GM19467 (cell line): ENCODE measurements around the gene KCNQ1.

Experiments used
- ATAC-seq: cut with Tn5 transposase; IDR thresholded peaks from one replicate; pipeline ENCODE4 v1.9.1; 2021; ENCODE audit warnings: mild to moderate bottlenecking, moderate library complexity; ENCODE audit not compliant: unreplicated experiment

Gene KCNQ1

DNA sequence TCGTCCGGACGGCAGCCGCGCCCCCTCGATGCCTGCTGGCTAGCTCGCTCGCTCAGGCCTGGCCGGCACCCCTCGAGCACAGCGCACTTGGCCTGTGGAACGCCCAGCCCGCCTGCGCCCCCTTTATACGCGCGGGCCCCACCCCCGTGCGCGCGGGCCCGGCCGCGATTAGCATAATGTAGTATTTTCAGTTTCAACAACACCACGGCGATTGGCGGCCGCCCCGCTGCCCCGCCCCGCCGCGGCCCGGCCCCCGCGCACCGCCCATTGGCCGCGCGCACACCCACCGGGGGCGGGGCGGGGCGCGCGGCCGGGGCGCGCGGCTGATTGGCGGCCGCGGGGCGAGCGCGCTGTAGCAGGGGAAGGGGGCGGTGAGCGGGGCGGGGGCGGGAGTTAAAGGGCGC lies 440.9 kb downstream of the KCNQ1 start, which contains the start of gene CDKN1C:
TSS of gene CDKN1C (minus strand) at position 98 of the 404 bp plus-strand sequence. CDS start 319 bp downstream, outside the sequence.
- ATAC-seq, result peak; percentile 68

DNA sequence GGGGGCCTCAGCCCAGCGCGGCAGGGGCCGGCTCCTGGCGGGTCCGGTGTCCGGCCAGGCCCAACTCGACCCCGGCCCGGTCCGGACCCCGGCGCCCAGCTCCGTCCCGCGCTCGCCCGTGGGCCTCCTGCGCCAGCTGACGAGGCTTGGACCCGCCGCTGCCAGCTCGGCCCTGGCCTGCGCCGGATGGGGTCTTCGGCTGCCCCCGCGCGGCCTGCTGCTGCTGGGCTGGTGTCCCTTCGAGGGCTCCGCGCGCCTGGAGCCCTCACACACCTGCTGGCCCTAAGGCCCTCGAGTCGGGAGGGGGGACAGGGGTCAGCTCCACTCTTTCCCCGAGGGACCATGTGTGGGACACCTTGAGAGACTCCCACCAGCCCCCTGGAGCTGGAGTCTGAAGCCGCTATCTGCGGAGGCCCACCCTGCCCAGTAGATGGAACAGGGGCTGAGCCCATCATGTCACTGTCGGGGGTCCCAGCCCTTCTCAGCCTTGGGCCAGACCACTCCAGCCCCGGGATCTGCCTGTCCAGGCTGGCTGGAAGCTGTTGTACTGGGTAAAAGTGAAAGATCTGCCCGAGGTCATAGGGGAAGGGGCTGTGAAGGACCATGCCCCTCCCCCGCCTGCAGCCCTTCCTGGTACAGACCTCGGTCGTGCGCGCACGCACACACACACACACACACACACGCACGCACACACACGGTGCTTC lies 441.5 kb downstream of the KCNQ1 start:
- ATAC-seq, result no peak

DNA sequence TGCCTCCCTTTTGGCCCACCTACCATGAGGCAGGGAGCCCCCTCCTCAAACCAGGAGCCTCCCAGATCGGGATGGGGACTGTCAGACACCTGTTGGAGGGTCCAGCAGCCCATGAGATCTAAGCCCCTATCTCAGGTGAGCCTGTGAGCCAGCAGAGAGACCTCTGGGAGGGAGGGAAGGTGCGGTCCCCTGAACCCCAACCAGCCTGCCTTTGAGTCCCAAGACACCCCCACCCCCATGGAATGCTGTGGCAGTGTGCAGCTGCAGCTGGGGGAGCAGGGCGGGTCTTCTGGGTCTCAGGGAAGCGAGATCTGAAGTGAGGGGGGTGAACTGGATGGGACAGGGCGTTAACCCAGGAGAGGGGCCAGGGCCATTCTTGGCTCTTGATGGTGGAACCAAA lies 442.1 kb downstream of the KCNQ1 start:
- ATAC-seq, result no peak

DNA sequence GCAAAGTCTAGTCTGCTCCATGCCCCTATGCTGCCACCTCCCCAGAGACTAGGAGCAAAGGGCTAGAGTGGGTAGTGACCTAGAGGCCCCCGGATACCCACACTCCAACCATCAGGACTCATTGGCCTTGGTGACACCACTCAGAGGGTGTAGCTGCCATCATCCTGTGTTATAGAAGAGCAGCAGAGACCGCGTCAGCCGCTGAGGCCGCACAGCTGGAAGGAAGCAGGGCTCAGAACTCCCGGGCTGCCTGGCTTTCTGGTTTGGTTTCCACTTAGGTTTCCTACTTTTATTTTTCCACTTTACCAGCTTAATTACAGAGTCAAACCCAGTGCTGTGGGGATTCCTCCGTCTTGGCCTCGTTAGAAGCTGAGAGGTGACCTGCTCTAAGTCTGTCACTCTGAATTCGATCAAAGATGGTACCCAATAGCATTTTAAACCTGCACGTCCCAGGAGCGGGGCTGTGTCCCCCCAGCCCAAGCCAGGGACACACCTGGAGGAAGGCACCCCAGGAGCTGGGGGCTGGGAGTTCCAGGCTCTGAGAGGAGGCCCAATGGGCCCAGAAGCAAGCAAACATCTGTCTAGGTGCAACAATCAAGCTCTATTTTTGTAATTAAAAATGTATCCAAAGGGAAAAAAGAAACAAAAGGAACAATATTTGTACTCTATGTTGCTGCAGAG lies 442.8 kb downstream of the KCNQ1 start:
- ATAC-seq, result no peak

DNA sequence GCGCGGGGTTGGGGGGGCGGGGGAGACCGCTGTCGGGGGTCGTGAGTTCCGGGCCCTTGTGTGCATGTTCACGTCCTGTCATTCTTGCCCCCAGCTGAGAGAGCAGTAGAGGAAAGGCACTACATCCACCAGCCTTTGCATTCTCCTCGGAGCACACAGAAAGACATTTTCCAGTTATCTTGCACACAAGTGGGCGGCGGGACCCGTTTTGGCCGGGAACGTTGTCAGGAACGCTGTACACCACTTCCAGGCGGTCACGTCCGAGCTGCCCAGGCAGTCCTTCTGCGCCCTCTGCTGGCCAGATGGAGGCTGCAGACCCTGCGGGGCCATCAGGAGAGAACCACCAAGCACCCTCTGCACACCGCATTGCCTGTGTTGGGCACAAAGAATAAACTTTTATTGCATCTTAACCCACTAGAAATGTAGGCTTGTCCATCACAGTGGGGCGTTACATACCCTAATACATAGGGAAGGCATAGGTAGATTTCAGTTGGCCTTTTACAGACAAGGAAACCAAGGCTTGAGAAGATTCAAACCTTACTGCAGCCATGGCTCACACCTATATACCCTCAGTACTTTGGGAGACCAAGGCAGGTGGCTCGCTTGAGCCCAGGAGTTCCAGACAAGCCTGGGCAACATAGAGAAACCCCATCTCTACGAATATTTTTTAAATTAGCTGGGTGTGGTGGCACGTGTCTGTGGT lies 443.6 kb downstream of the KCNQ1 start:
- no peak for ATAC-seq

DNA sequence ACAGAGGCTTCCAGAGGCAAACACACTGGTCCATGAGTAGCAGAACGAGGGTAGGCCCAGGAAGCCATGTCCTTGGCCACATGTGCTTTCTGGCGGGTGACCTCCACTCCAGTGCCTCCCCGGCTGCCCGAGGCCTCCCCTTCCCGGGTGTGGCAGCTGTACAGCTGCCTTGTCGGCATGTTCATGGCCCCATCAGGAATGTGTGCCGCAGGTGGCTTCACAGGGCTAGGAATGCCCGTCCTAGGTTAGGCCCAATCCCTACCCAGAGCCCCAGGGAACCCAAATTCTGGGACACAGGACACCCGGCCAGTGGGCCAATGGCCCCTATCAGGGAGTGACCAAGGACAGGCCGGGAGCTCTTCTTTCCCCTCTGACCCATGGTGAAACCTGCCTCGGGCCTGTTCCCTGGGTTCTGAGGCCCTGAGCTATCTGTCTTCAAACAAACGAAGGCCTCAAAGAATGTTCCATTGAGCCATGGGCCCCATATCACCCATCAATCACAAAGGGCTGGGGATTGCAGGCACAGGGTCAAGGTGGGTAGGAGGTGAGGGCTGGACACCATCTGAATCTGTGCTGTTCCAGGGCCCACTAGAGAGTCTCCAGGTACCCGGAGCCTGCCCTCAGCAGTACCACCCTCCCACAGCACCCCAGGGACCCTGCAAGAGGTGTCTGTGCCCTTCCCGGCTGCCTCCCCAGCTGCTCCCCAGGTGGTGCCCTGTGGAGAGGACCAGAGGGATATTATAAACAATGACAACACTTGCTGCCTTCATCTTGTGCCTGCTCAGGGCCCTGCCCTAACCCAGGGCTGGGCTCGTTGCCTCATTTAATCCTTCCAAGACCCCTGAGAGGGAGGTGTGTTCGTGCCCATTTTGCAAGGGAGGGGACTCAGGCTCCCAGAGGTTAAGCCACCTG lies 444.8 kb downstream of the KCNQ1 start:
- ATAC-seq, result no peak

DNA sequence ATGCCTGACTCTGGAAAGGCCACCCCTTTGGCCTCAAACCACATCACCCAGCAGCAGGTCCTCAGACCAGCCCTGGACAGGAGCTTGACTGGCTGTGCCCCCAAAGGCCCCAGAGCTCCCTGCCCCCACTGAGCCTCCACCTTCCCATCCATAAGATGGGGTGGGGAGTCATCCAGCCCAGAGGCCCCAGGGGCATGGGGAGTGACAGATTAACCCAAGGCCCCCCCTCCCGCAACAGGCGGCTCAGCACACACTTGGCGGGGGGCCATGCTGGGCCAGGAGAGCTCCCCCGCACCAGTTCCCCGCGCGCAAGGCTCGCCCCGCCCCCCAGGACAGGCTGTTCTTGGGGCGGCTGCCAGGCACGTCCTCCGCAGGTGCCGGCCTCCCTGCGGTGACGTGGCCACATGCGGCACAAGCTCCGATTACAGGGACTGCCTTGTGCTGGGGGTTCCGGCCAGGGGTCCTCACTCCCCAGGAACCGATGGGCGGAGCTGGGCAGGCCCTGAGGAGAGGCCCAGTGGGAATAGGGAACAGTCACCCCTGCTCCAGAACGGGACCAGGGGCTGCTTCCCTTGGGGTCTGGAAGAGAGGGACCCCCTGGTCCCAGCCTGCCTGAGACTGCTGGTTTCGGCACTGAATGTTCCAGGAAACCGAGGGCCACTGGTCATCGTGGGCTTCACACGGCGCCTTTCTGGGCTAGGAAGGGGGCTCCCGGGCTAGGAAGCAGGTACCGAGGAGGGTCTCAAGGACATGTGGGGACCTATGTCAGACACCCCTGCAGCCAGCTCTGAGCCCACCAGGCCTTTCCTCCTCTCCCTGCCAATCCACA lies 445.9 kb downstream of the KCNQ1 start:
- no peak for ATAC-seq

DNA sequence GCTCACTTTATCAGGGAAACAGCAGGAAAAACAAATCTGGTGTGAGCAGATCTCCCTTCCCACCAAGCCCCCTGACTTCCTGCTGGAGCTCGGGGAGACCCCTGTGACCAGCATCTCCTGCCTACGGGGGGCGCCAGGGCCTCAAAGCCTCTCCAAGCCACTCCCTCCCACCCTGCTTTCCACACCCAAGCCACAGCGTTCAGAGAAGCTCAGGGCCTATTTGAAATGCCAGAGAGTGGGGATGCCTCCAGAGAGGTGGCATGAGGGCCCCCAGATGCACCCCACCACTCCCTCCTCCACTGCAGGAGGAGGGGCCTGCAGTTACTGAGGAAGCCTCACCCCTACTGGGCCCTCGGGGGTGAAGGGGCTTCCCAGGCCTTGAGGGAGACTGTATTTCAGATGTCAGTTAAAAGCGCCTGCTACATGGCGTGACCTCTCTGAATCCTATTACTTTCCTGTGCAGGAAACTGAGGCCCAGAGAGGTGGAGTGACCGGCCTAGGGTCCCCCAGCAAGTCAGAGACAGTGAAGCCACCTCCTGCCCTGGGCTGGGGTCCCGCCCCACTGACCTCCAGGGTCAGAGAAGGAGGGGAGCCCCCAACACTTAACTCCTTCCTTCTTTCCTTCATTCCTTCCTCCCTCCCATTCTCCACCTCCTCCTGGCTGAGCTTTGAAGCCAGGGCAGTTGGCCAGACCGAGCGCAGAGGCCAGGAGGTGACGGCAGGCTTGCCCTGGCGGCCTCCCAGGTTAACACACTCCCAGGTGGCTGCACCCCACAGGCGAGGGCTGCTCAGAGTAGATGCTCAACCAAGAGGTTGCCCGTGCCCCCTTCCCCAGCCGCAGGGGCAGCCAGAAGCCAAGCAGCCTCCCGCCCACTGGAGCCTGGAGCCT lies 446.8 kb downstream of the KCNQ1 start:
- ATAC-seq, result no peak

DNA sequence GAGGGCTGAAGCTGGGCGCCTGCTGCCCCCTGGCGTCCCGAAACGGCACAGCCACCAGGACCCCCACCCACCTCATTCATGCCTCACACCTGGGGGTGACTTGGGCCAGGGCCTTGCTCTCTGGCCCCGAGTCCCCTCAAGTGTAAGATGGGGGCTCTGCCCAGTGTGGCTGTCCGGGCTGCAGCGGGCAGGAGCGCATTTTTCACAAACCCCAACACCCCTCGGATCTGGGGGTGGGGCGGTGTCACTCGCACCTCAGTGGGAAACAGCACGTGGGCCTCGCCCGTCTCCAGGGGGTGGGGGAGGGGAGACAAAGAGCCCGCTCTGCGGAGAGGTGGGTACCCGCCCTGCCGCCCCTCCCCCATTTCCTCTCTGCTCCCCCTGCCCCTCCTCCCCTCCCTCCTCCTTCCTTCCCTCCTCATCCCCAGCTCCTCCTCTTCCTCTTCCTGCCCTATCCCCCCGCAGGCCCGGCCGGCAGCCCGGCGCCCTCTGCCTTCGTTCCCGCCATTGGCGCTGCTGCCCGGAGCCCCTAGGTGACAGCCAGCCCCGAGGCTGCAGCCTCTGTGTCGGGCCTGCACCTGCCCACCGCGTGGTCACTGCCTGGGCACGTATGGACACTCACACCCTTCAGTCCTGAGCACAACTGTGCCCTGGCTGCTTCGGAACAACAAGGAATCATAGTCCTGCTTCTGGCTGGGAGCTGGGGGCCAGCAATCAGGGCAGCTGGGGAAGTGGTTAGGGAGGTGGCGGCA lies 447.6 kb downstream of the KCNQ1 start:
- no peak for ATAC-seq

DNA sequence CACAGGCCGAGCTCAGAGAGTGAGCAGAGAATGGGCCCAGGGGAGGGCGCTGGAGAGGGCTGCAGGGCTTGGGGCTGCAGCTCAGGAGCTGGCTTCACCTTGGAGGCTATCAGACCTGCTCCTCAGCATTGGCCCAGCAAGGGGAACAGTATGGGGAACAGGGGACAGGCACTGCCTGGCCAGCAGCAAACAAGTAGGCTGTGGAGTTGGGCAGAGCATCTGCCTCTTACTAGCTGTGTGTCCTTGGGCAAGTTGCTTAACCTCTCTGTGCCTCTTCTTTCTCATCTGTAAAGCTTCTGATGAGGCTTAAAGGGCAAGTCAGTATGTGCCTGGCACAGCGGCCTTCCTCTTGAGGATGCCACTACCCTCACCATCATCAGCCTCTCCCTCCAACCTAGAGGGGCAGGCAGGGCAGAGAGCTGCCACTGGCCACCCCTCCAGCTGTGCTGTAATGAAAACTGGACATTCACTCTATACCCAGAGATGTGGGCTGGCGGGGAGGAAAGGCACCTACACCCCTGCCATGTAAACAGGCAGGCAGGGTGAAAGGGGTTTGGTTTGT lies 448.2 kb downstream of the KCNQ1 start:
- ATAC-seq, result no peak

DNA sequence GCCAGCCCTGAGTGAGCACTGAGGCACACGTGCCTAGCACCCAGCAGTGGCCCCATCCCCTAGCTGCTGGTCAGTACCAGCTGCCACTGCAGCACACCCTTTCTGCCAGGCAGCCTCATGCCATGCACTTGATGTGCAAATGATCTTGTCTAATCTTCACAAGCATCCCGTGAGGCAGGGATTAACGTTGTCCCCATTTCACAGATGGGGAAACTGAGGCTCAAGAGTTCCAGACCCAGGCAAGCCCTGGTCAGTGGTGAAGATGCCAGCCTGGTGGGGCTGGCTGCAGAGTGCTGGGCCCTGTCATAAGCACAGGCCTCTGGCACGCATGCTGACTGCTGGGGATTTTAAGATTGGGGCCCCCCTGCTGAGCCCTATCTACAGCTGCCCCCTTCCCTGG lies 449.1 kb downstream of the KCNQ1 start:
- ATAC-seq, result no peak

DNA sequence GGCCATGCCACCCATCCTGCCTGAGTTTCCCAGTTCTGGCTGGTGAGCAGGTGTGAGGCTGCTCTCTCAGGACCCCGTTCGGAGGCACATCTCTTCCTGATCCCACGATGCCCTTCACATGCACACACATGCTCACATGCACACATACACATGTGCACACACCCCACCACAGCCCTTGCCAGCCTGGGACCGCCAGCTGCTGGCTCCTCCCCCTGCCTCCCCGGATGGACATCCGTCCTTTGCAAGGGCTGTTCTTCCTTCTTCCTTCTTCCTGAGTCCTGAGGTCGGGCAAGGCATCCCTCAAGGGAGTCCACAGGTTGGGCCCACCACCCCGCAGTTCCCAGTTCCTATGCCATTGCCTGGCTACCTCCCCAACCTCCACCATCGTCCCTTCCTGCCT lies 451.2 kb downstream of the KCNQ1 start:
- ATAC-seq, result no peak

DNA sequence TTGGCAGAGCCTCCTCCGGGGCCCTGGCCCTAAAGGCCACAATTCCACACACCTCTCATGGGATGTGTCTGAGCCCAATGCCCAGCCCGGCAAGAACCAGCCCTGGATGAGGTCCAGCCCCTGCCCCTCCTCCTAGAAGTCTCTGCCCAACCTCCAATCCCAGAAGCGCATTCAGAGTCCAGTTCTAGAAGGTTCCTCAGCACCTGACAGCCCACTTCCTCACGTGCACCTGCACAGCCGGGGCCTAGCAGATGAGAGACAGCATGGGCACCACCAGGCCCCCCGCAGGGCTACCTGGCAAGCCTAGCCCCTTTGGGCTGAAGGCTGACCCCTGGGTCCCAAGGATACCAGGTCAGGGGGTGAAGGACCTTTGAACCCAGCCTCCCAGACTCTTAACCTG lies 452.2 kb downstream of the KCNQ1 start:
- ATAC-seq, result no peak

DNA sequence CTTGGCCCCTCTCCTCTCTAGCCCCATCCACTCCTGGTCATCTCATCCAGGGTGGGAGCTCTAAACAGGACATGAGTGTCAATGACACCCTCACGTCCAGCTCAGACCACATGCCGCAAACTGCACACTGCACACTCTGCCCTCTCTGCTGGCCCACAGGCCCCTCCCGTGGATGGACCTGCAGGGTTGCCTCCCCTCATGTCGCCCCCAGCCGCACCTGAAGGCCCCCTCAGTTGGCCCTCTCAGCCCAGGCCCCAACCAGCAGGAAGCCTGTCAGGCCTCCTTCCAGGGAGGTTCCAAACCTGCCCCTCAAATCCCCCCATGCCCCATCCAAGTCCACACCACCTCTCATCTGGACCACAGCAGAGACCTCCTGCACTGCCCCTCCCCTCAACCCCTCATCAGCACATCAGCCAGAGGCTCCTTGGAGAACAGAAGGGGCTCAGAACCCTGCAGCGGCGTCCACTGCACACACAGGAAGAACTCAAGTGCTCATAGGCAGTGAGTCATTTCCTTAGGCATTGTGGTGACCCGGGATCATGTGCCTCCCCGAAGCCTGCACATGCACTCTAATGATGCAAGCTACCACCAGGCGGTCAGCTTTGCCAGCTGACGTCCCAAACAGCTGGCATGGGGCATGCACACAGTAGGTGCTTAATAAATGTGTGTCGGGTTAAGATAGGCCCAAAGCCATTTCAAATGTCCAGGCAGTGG lies 453.7 kb downstream of the KCNQ1 start:
- no peak for ATAC-seq
